Astrocyte (in vitro differentiated cells and primary cell): ENCODE results near the gene AGXT2.

ENCODE experiments used
- EZH2 ChIP-seq: IDR thresholded peaks from 2 replicates; pipeline ENCODE4 v1.6.1; 2012; ENCODE audit warnings: mild to moderate bottlenecking, low read length, inconsistent platforms; ENCODE audit not compliant: insufficient read depth
- TF ChIP-seq, protein P1 (sequence below): IDR thresholded peaks from 2 replicates; pipeline ENCODE4 v1.5.1; 2011; ENCODE audit warnings: low read depth, mild to moderate bottlenecking, inconsistent platforms, low read length, moderate library complexity; ENCODE audit not compliant: insufficient read depth

DNA sequence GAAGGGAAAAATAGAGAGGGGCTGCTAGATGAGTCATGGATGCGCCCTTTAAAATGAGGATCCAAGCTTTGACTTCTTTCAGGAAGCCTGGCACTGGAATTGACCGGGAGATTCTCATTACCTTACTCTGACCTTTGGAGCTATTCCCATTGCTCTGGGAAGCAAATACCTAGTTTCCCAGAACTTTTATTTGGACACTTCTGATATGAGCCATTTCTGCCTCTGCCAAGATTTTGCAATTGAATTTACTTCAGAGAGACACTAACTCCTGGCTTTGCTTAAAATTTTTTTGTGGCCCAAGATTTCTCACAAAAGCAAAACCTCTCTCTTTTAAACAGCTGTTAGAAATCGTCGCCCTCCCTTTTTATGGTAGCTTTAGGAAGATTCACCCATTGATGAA is 15.7 kb upstream of the AGXT2 start:
- TF ChIP-seq, protein P1, sequence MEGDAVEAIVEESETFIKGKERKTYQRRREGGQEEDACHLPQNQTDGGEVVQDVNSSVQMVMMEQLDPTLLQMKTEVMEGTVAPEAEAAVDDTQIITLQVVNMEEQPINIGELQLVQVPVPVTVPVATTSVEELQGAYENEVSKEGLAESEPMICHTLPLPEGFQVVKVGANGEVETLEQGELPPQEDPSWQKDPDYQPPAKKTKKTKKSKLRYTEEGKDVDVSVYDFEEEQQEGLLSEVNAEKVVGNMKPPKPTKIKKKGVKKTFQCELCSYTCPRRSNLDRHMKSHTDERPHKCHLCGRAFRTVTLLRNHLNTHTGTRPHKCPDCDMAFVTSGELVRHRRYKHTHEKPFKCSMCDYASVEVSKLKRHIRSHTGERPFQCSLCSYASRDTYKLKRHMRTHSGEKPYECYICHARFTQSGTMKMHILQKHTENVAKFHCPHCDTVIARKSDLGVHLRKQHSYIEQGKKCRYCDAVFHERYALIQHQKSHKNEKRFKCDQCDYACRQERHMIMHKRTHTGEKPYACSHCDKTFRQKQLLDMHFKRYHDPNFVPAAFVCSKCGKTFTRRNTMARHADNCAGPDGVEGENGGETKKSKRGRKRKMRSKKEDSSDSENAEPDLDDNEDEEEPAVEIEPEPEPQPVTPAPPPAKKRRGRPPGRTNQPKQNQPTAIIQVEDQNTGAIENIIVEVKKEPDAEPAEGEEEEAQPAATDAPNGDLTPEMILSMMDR: no peak
- TF ChIP-seq EZH2: no peak
